Right lobe of liver (tissue), 6 donors: ENCODE measurements around the gene UBL3. TPM values are rescaled to one million over a fixed set of nuclear protein-coding genes. Genes with fewer than 3 reads are reported as not detected.

Experiments used
- ATAC-seq, 4 donors: fragments of 200-7000 bp; cut with Tn5 transposase; one replicate each; pipeline ENCODE4 v1.9.1; 2020; ENCODE audit warnings: mild to moderate bottlenecking in 4 of 4, moderate library complexity in 4 of 4
- DNase-seq, 3 donors: peaks; one replicate each; pipeline ENCODE4 v3.0.0-alpha.2; 2020
- H3K27ac ChIP-seq, 3 donors: fragments of 200-600 bp; one replicate each; pipeline ENCODE4 v1.8.0; 2022
- H3K27me3 ChIP-seq, 2 donors: fragments of 200-600 bp; one replicate each; pipeline ENCODE4 v1.8.0; 2022
- H3K36me3 ChIP-seq, 4 donors: fragments of 200-600 bp; sonication (generic) in 1 of 4; one replicate each; pipeline versions ENCODE4 v1.5.1 to v1.8.0; 2017 to 2022; ENCODE audit warnings: control low read depth in 1 of 4
- H3K4me1 ChIP-seq, 4 donors: fragments of 200-600 bp; sonication (generic) in 1 of 4; one replicate each; pipeline versions ENCODE4 v1.5.1 to v1.8.0; 2017 to 2022; ENCODE audit warnings: control low read depth in 1 of 4
- H3K4me3 ChIP-seq, 3 donors: fragments of 200-600 bp; one replicate each; pipeline ENCODE4 v1.8.0; 2022
- H3K9me3 ChIP-seq, 4 donors: fragments of 200-600 bp; sonication (generic) in 1 of 4; one replicate each; pipeline versions ENCODE4 v1.5.1 to v1.8.0; 2017 to 2022; ENCODE audit warnings: control low read depth in 1 of 4
- CTCF ChIP-seq, 4 donors: fragments of 200-600 bp in 3 of 4; fragments of 450-650 bp in 1 of 4; IDR thresholded peaks; one replicate each; pipeline versions ENCODE4 v1.5.1 to v1.8.0; 2016 to 2022; ENCODE audit warnings: antibody characterized with exemption in 4 of 4, mild to moderate bottlenecking in 2 of 4
- POLR2A ChIP-seq: fragments of 450-650 bp; IDR thresholded peaks from one replicate; pipeline ENCODE4 v1.6.1; 2017; ENCODE audit warnings: antibody characterized with exemption, mild to moderate bottlenecking
- WGBS: methylation state at CpG from one replicate; pipeline ENCODE4 v1.1.6; 2018; ENCODE audit warnings: low coverage, low lambda C conversion rate; ENCODE audit not compliant: insufficient coverage; ENCODE audit errors: missing lambda C conversion rate; 5-methylcytosine and 5-hydroxymethylcytosine counted together
- intact Hi-C, 2 donors: fragments of 100-400 bp; cut with DNase I; formaldehyde crosslinking; loops; one replicate each; pipeline versions ENCODE4 v1.11.2 to v1.14.1; 2022
- total RNA-seq, 6 experiments: library from RNA; depleted of rRNA in 2 of 6; stranded (reverse); fragments of >200 nt in 2 of 6; fragmentation: NEBNext Ultra II Directional in 3 of 6; extraction: Animal tissue kit (Norgen Biotek cat#: 25700) in 3 of 6; gene quantifications; one replicate each; pipeline versions ENCODE4 v1.1.0 to v1.2.4, GENCODE V29; 2016 to 2023
- donor health status: DM: no; HTN: yes; CAD: no.
- donor health status: DM: no; HTN: no; CAD: no.
- donor health status: DM: no; HTN: no; CAD: no.
- donor health status: DM: no; HTN: yes; CAD: no.
- donor health status: DM: no; HTN: yes; CAD: no.

Gene UBL3
- total RNA-seq, 6 experiments from 2014 or later: 15.7 to 28.6 (median 23.5) TPM

GRCh38 chr13:29885989-29886388 lies 35.6 kb upstream of the UBL3 start:
- Histone ChIP-seq H3K4me3 (no peak overlapping the region), H3K36me3 (no peaks in the 10 kb centered on the region), H3K9me3 (no peaks in the 10 kb centered on the region), H3K4me1 (no peaks in the 10 kb centered on the region), H3K27ac (no peak overlapping the region), H3K27me3 (no peaks in the 10 kb centered on the region)
- no peak for ATAC-seq
- no peak for DNase-seq
- 73% methylated on average over 1 of the region's 1 CpG for WGBS
- intact Hi-C loops: no loop called here
- TF ChIP-seq CTCF (IDR thresholded peaks at IDR 0.05): no peak
- TF ChIP-seq POLR2A: no peak

GRCh38 chr13:29884671-29885430 lies 34.4 kb upstream of the UBL3 start:
- no peak overlapping the region for H3K4me3 ChIP-seq
- 67% methylated on average over 7 of the region's 7 CpGs for WGBS
- DNase-seq (no peak), ATAC-seq (no peak)
- H3K27me3 ChIP-seq: no peaks in the 10 kb centered on the region
- TF ChIP-seq POLR2A: no peak
- TF ChIP-seq CTCF (IDR thresholded peaks at IDR 0.05): no peak
- H3K27ac ChIP-seq: no peak overlapping the region
- H3K4me1 ChIP-seq: no peaks in the 10 kb centered on the region
- intact Hi-C loops: no loop called here
- H3K36me3 ChIP-seq: no peaks in the 10 kb centered on the region
- no peaks in the 10 kb centered on the region for H3K9me3 ChIP-seq

- intact Hi-C loops: no loop called here
- no peak for DNase-seq
Observed at GRCh38 chr13:29883941-29884518, 33.6 kb upstream of the UBL3 start.

DNA sequence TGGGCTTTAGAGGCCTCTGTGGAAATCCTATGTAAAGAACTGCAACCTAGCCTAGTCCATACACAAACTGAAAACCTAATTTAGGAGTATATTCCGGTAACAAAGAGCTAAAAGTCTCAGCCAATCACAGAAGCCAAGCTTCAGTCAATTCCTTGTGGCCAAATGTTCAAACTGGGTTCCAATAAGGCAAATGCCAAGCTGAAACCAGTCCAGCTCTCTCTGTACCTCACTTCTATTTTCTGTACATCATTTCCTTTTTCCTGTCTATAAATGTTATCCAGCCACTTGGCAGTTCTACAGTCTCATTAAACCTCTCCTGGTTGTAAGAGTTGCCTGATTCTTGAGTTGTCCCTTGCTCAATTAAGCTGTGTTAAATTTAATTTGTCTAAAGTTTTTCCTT lies 31.7 kb upstream of the UBL3 start:
- WGBS: 0% methylated on average over 1 of the region's 1 CpG
- Histone ChIP-seq H3K36me3 (no peaks in the 10 kb centered on the region), H3K4me1 (no peaks in the 10 kb centered on the region), H3K4me3 (no peak overlapping the region), H3K9me3 (no peaks in the 10 kb centered on the region), H3K27ac (no peak overlapping the region), H3K27me3 (no peaks in the 10 kb centered on the region)
- ATAC-seq (no peak), DNase-seq (no peak)
- TF ChIP-seq CTCF (IDR thresholded peaks at IDR 0.05): no peak
- TF ChIP-seq POLR2A: no peak
- intact Hi-C loops: no loop called here

More at GRCh38 chr13:29883941-29884518, 33.6 kb upstream of the UBL3 start:
- Histone ChIP-seq H3K4me1 (no peaks in the 10 kb centered on the region), H3K27me3 (no peaks in the 10 kb centered on the region), H3K27ac (no peak overlapping the region), H3K36me3 (no peaks in the 10 kb centered on the region), H3K4me3 (no peak overlapping the region), H3K9me3 (no peaks in the 10 kb centered on the region)
- no peak for TF ChIP-seq POLR2A
- no peak for TF ChIP-seq CTCF (IDR thresholded peaks at IDR 0.05)
- WGBS: 67% methylated on average over 5 of the region's 6 CpGs
- ATAC-seq: no peak
